Measurements from ENCODE around the gene PSMD1.

Gene PSMD1

GRCh38 chr2:231187736-231188505 lies 131.3 kb downstream of the PSMD1 start:
- ChIA-PET CTCF (interaction anchor here (0.6 to 1.0 kb wide), 2 partner anchors 83 to 159 kb away, joined by 3 read pairs; no protein-coding TSS in a partner anchor), POLR2A (no interaction called here)
- H3K4me1 ChIP-seq (ENCODE audit: control insufficient read depth, insufficient read depth, low read length) = no peaks in the 10 kb centered on the region
- H3K36me3 ChIP-seq (ENCODE audit: control insufficient read depth in 2 of 2, insufficient read depth in 1 of 2, low read length in 2 of 2) = no peaks in the 10 kb centered on the region
- TF ChIP-seq REPIN1 (tag by site-specific recombination; IDR thresholded peaks at IDR 0.05; ENCODE audit: low read depth) = no peak
- TF ChIP-seq ZNF175 (tag by site-specific recombination; IDR thresholded peaks at IDR 0.05) = no peak
- no peak for TF ChIP-seq ZNF366 (tag by site-specific recombination; conservative IDR thresholded peaks at IDR 0.05)
- TF ChIP-seq ZNF138 (tag by site-specific recombination; IDR thresholded peaks at IDR 0.05; ENCODE audit: borderline replicate concordance) = no peak
- H3K27ac ChIP-seq (ENCODE audit: extremely low read depth, low read depth, low read length) = no peak overlapping the region
- H3K9me3 ChIP-seq (ENCODE audit: control insufficient read depth, insufficient read depth, low read depth, low read length) = no peaks in the 10 kb centered on the region
- H3K4me3 ChIP-seq (ENCODE audit: low read depth, low read length) = no peak overlapping the region

GRCh38 chr2:231188506-231189170 lies 132.0 kb downstream of the PSMD1 start:
- TF ChIP-seq ZNF16 (tag by site-specific recombination; IDR thresholded peaks at IDR 0.05; ENCODE audit: low read depth) (no peak), PRDM4 (tag by site-specific recombination; IDR thresholded peaks at IDR 0.05) (no peak), ZNF266 (tag by site-specific recombination; IDR thresholded peaks at IDR 0.05; ENCODE audit: low read depth) (no peak), ZNF530 (tag by site-specific recombination; IDR thresholded peaks at IDR 0.05; ENCODE audit: low read depth) (no peak), ZNF639 (tag by site-specific recombination; IDR thresholded peaks at IDR 0.05) (no peak), ZNF76 (tag by site-specific recombination; IDR thresholded peaks at IDR 0.05; ENCODE audit: borderline replicate concordance, low read depth) (no peak), ZFP69B (tag by site-specific recombination; IDR thresholded peaks at IDR 0.05) (no peak), ZNF677 (tag by site-specific recombination; IDR thresholded peaks at IDR 0.05) (no peak), ZNF114 (tag by site-specific recombination; IDR thresholded peaks at IDR 0.05) (no peak), ZNF37A (tag by site-specific recombination; IDR thresholded peaks at IDR 0.05) (no peak), ZNF391 (tag by site-specific recombination; IDR thresholded peaks at IDR 0.05; ENCODE audit: borderline replicate concordance, low read depth) (no peak), ZNF623 (tag by site-specific recombination; IDR thresholded peaks at IDR 0.05) (no peak), PBX3 (CRISPR knock-in tag; IDR thresholded peaks at IDR 0.05) (no peak), ZNF433 (tag by site-specific recombination; IDR thresholded peaks at IDR 0.05; ENCODE audit: low read depth) (no peak), ZNF529 (tag by site-specific recombination; IDR thresholded peaks at IDR 0.05; ENCODE audit: insufficient replicate concordance) (no peak), ZNF211 (tag by site-specific recombination; IDR thresholded peaks at IDR 0.05; ENCODE audit: low read depth) (no peak), ZNF354C (tag by site-specific recombination; IDR thresholded peaks at IDR 0.05; ENCODE audit: borderline replicate concordance, low read depth) (no peak), ZNF473 (tag by site-specific recombination; IDR thresholded peaks at IDR 0.05) (no peak)
- no peaks in the 10 kb centered on the region for H3K9me3 ChIP-seq (ENCODE audit: control insufficient read depth, insufficient read depth, low read depth, low read length)
- no peak overlapping the region for H3K4me3 ChIP-seq (ENCODE audit: low read depth, low read length)
- no peaks in the 10 kb centered on the region for H3K36me3 ChIP-seq (ENCODE audit: control insufficient read depth in 2 of 2, insufficient read depth in 1 of 2, low read length in 2 of 2)
- ChIA-PET CTCF (interaction anchor here (0.6 to 0.8 kb wide), 2 partner anchors 84 to 160 kb away, joined by 3 read pairs; no protein-coding TSS in a partner anchor), POLR2A (no interaction called here)
- no peaks in the 10 kb centered on the region for H3K4me1 ChIP-seq (ENCODE audit: control insufficient read depth, insufficient read depth, low read length)
- H3K27ac ChIP-seq (ENCODE audit: extremely low read depth, low read depth, low read length) = no peak overlapping the region
